ENCODE measurements around the gene TENT4A. TPM values are rescaled to one million over a fixed set of nuclear protein-coding genes. Genes with fewer than 3 reads are reported as not detected.

The TENT4A gene
- total and polyA plus RNA-seq, 10 of the 15 experiments (the other 5 are each of a cell fraction or from before 2014, with no cell fraction given), result 1.4 to 30.6 (median 12.5) TPM

DNA sequence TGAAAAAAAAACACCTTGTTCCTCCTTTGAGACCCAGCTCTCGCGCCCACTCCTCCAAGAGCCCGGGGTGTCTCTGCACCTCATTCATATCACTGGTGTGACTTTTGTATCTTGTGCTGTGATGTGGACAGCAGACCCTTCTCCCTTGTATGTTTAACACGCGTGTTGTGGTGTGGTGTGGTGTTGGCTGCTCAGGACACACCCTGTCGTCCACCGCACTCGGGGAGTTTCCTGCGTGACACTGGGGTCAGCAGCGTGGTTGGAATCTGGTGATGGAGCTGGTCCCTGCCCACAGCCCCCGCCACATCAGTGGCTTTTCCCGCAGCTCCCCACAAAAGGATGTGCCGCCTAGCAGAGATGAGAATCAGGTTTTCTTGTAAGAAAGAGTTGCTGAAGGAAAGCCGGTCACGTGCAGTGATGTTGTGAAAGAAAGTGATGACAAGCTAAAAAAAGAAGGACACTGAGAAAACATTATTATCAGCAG lies 61.5 kb downstream of the TENT4A start:
- 58% methylated on average over 15 of the region's 15 CpGs for WGBS (ENCODE audit: insufficient coverage, insufficient replicate concordance, low lambda C conversion rate, missing lambda C conversion rate)
- H3K4me1 ChIP-seq (ENCODE audit: control insufficient read depth, insufficient read depth, low read length), result no peaks in the 10 kb centered on the region
- in situ Hi-C loops (cut with MboI), result no loop called here
- ChIA-PET RAD21 (ENCODE audit: unreplicated experiment) (no interaction called here), SMC1A (ENCODE audit: uncharacterized antibody, unreplicated experiment) (no interaction called here), CTCF (interaction anchor here (0.6 kb wide), 1 partner anchor 37 kb away, joined by 3 read pairs; no protein-coding TSS in a partner anchor), POLR2A (no interaction called here)
- no peak for DNase-seq (ENCODE audit: low read depth, low spot score)
- no peaks in the 10 kb centered on the region for H3K79me2 ChIP-seq (ENCODE audit: control insufficient read depth, insufficient read depth, low read length)
- no peaks in the 10 kb centered on the region for H3K36me3 ChIP-seq (ENCODE audit: control insufficient read depth in 2 of 2, insufficient read depth in 2 of 2, low read length in 1 of 2)
- H3K9me3 ChIP-seq (replicated peaks; ENCODE audit: control insufficient read depth, insufficient read depth, low read length), result no peaks in the 10 kb centered on the region
- H2AFZ ChIP-seq (ENCODE audit: control insufficient read depth, low read depth, low read length), result no peak overlapping the region
- ATAC-seq, result no peak
- TF ChIP-seq POLR2AphosphoS2 (IDR thresholded peaks at IDR 0.05; ENCODE audit: low read depth, low read length) (no peak), TCF7 (IDR thresholded peaks at IDR 0.05; ENCODE audit: borderline replicate concordance) (no peak)
- no peaks in the 10 kb centered on the region for H3K27me3 ChIP-seq (replicated peaks in 1 of 2; ENCODE audit: control insufficient read depth in 2 of 2, insufficient read depth in 2 of 2, low read length in 1 of 2)
- intact Hi-C loops (cut with micrococcal nuclease; ENCODE audit: unreplicated experiment), result no loop called here
- no TSS peak for BruUV-seq (replicated peaks)
- H3K4me3 ChIP-seq, result no peak overlapping the region
- H3K9ac ChIP-seq (ENCODE audit: control insufficient read depth, insufficient read depth, low read length), result no peak overlapping the region
- no peaks in the 10 kb centered on the region for H4K20me1 ChIP-seq (ENCODE audit: control insufficient read depth, insufficient read depth)
- no peak overlapping the region for H3K27ac ChIP-seq (ENCODE audit: control insufficient read depth, insufficient read depth)
- FAIRE-seq, result no peak
- H3K4me2 ChIP-seq (ENCODE audit: control insufficient read depth, insufficient read depth), result no peak overlapping the region

DNA sequence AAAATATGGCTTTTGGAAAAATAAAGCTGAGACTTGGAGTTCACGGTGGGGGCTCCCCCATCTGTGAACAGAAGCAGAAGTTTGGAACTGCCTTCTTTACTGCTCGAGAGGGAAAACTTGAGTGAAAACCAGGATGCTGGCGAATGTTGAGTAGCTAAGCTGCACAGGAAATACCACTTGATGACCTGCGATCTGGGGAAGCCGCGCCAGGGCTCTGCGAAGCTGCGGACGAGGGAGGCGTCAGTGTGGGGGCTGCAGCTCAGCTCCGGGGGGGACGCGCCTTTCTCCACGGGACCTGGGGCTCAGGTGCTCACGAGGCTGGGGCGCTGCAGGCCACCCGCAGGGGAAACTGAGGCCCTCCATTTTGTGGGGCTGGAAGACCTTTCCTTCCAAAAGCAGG lies 62.3 kb downstream of the TENT4A start:
- no peaks in the 10 kb centered on the region for H3K4me1 ChIP-seq (ENCODE audit: control insufficient read depth, insufficient read depth, low read length)
- no peak overlapping the region for H3K4me2 ChIP-seq (ENCODE audit: control insufficient read depth, insufficient read depth)
- H3K9ac ChIP-seq (ENCODE audit: control insufficient read depth, insufficient read depth, low read length), result no peak overlapping the region
- no peak overlapping the region for H3K27ac ChIP-seq (ENCODE audit: control insufficient read depth, insufficient read depth)
- ATAC-seq, result no peak
- no peak for FAIRE-seq
- no peaks in the 10 kb centered on the region for H4K20me1 ChIP-seq (ENCODE audit: control insufficient read depth, insufficient read depth)
- H3K27me3 ChIP-seq (replicated peaks in 1 of 2; ENCODE audit: control insufficient read depth in 2 of 2, insufficient read depth in 2 of 2, low read length in 1 of 2), result no peaks in the 10 kb centered on the region
- DNase-seq (ENCODE audit: low read depth, low spot score), result no peak
- SMC1A ChIA-PET (ENCODE audit: uncharacterized antibody, unreplicated experiment), result no interaction called here
- RAD21 ChIA-PET (ENCODE audit: unreplicated experiment), result no interaction called here
- no peaks in the 10 kb centered on the region for H3K36me3 ChIP-seq (ENCODE audit: control insufficient read depth in 2 of 2, insufficient read depth in 2 of 2, low read length in 1 of 2)
- no peak overlapping the region for H2AFZ ChIP-seq (ENCODE audit: control insufficient read depth, low read depth, low read length)
- intact Hi-C loops (cut with micrococcal nuclease; ENCODE audit: unreplicated experiment) (no loop called here), in situ Hi-C loops (cut with MboI) (no loop called here)
- 69% methylated on average over 17 of the region's 17 CpGs for WGBS (ENCODE audit: insufficient coverage, insufficient replicate concordance, low lambda C conversion rate, missing lambda C conversion rate)
- BruUV-seq (replicated peaks), result no TSS peak
- H3K79me2 ChIP-seq (ENCODE audit: control insufficient read depth, insufficient read depth, low read length), result no peaks in the 10 kb centered on the region
- CTCF ChIA-PET, result interaction anchor here (0.6 to 1.4 kb wide), 2 partner anchors 9 to 36 kb away, joined by 3 to 4 read pairs; no protein-coding TSS in a partner anchor
- no peaks in the 10 kb centered on the region; the same call in 2 of the 3 replicates for H3K9me3 ChIP-seq (replicated peaks; ENCODE audit: control insufficient read depth, insufficient read depth, low read length)
- POLR2A ChIA-PET, result no interaction called here
- H3K4me3 ChIP-seq, result no peak overlapping the region
- TF ChIP-seq, protein P1, sequence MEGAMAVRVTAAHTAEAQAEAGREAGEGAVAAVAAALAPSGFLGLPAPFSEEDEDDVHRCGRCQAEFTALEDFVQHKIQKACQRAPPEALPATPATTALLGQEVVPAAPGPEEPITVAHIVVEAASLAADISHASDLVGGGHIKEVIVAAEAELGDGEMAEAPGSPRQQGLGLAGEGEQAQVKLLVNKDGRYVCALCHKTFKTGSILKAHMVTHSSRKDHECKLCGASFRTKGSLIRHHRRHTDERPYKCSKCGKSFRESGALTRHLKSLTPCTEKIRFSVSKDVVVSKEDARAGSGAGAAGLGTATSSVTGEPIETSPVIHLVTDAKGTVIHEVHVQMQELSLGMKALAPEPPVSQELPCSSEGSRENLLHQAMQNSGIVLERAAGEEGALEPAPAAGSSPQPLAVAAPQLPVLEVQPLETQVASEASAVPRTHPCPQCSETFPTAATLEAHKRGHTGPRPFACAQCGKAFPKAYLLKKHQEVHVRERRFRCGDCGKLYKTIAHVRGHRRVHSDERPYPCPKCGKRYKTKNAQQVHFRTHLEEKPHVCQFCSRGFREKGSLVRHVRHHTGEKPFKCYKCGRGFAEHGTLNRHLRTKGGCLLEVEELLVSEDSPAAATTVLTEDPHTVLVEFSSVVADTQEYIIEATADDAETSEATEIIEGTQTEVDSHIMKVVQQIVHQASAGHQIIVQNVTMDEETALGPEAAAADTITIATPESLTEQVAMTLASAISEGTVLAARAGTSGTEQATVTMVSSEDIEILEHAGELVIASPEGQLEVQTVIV (IDR thresholded peaks at IDR 0.05; ENCODE audit: borderline replicate concordance, partially characterized antibody), result no peak
- TF ChIP-seq SMAD5 (IDR thresholded peaks at IDR 0.05; ENCODE audit: low read depth) (no peak), POU2F2 (IDR thresholded peaks at IDR 0.05; ENCODE audit: borderline replicate concordance, low read depth, low read length) (no peak), MTA2 (IDR thresholded peaks at IDR 0.05; ENCODE audit: low read depth) (no peak), MTA3 (IDR thresholded peaks at IDR 0.05; ENCODE audit: borderline replicate concordance, low read length) (no peak)
- TF ChIP-seq, protein P2, sequence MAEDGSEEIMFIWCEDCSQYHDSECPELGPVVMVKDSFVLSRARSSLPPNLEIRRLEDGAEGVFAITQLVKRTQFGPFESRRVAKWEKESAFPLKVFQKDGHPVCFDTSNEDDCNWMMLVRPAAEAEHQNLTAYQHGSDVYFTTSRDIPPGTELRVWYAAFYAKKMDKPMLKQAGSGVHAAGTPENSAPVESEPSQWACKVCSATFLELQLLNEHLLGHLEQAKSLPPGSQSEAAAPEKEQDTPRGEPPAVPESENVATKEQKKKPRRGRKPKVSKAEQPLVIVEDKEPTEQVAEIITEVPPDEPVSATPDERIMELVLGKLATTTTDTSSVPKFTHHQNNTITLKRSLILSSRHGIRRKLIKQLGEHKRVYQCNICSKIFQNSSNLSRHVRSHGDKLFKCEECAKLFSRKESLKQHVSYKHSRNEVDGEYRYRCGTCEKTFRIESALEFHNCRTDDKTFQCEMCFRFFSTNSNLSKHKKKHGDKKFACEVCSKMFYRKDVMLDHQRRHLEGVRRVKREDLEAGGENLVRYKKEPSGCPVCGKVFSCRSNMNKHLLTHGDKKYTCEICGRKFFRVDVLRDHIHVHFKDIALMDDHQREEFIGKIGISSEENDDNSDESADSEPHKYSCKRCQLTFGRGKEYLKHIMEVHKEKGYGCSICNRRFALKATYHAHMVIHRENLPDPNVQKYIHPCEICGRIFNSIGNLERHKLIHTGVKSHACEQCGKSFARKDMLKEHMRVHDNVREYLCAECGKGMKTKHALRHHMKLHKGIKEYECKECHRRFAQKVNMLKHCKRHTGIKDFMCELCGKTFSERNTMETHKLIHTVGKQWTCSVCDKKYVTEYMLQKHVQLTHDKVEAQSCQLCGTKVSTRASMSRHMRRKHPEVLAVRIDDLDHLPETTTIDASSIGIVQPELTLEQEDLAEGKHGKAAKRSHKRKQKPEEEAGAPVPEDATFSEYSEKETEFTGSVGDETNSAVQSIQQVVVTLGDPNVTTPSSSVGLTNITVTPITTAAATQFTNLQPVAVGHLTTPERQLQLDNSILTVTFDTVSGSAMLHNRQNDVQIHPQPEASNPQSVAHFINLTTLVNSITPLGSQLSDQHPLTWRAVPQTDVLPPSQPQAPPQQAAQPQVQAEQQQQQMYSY (CRISPR knock-in tag; IDR thresholded peaks at IDR 0.05), result no peak
